BLaER1 (cell line): ENCODE results near the gene PYY.
"Not testable (repeated sequence)": the region's sequence is repeated elsewhere in the genome, so short reads cannot be mapped to it uniquely, and the experiment has no call there.

Experiments used
- H3K27ac ChIP-seq: shearing (Covaris generic); formaldehyde crosslinking; 2 replicates; pipeline ENCODE4 v1.8.1; 2022
- H3K27me3 ChIP-seq: shearing (Covaris generic); formaldehyde crosslinking; 2 replicates; pipeline ENCODE4 v1.8.1; 2022
- H3K36me3 ChIP-seq: shearing (Covaris generic); formaldehyde crosslinking; 2 replicates; pipeline ENCODE4 v1.8.1; 2022
- H3K4me1 ChIP-seq: shearing (Covaris generic); formaldehyde crosslinking; 2 replicates; pipeline ENCODE4 v1.8.1; 2022
- H3K4me2 ChIP-seq: shearing (Covaris generic); formaldehyde crosslinking; 2 replicates; pipeline ENCODE4 v1.8.1; 2022
- H3K4me3 ChIP-seq: shearing (Covaris generic); formaldehyde crosslinking; 2 replicates; pipeline ENCODE4 v1.8.1; 2022
- H3K9ac ChIP-seq: shearing (Covaris generic); formaldehyde crosslinking; 2 replicates; pipeline ENCODE4 v1.8.1; 2022
- H3K9me3 ChIP-seq: shearing (Covaris generic); formaldehyde crosslinking; 2 replicates; pipeline ENCODE4 v1.8.1; 2022
- H4K20me1 ChIP-seq: shearing (Covaris generic); formaldehyde crosslinking; 2 replicates; pipeline ENCODE4 v1.8.1; 2022
- Cebpa-rat ChIP-seq: shearing (Covaris generic); IDR thresholded peaks from 2 replicates; pipeline ENCODE4 v1.8.1; 2022

PYY gene

GRCh38 chr17:43982171-43982570, 28.4 kb upstream of the PYY start:
- H4K20me1 ChIP-seq = no peaks in the 10 kb centered on the region
- no peak overlapping the region for H3K4me2 ChIP-seq
- H3K4me3 ChIP-seq = no peak overlapping the region
- peaks cover 34% of the 10 kb centered on the region for H3K27me3 ChIP-seq
- H3K36me3 ChIP-seq = no peaks in the 10 kb centered on the region
- H3K27ac ChIP-seq = no peak overlapping the region
- H3K9ac ChIP-seq = no peak overlapping the region
- no peaks in the 10 kb centered on the region for H3K9me3 ChIP-seq
- H3K4me1 ChIP-seq = 0 out of 2 replicates have a peak, but pooled peaks cover 8% of the 10 kb centered on the region
- TF ChIP-seq Cebpa-rat = no peak

- H4K20me1 ChIP-seq = no peaks in the 10 kb centered on the region
- H3K9me3 ChIP-seq = no peaks in the 10 kb centered on the region
- 0 out of 2 replicates have a peak, but pooled peaks cover 8% of the 10 kb centered on the region for H3K4me1 ChIP-seq
- H3K4me2 ChIP-seq = no peak overlapping the region
- H3K27me3 ChIP-seq = peaks cover 27% of the 10 kb centered on the region
- H3K9ac ChIP-seq = no peak overlapping the region
- H3K27ac ChIP-seq = no peak overlapping the region
- TF ChIP-seq Cebpa-rat = no peak
- H3K36me3 ChIP-seq = no peaks in the 10 kb centered on the region
- no peak overlapping the region for H3K4me3 ChIP-seq
These were observed 25.9 kb upstream of the PYY start for GRCh38 chr17:43979671-43980070.

GRCh38 chr17:43979011-43979410, 25.3 kb upstream of the PYY start:
- Histone ChIP-seq H3K9me3 (no peaks in the 10 kb centered on the region), H3K4me3 (no peak overlapping the region), H3K27ac (no peak overlapping the region), H4K20me1 (no peaks in the 10 kb centered on the region), H3K4me1 (0 out of 2 replicates have a peak, but pooled peaks cover 8% of the 10 kb centered on the region), H3K36me3 (no peaks in the 10 kb centered on the region), H3K4me2 (no peak overlapping the region), H3K27me3 (peaks cover 20% of the 10 kb centered on the region), H3K9ac (no peak overlapping the region)
- no peak for TF ChIP-seq Cebpa-rat

- TF ChIP-seq Cebpa-rat = no peak
- no peaks in the 10 kb centered on the region for H4K20me1 ChIP-seq
- H3K9me3 ChIP-seq = no peaks in the 10 kb centered on the region
- no peak overlapping the region for H3K4me3 ChIP-seq
- H3K4me2 ChIP-seq = no peak overlapping the region
- H3K27ac ChIP-seq = no peak overlapping the region
- H3K36me3 ChIP-seq = no peaks in the 10 kb centered on the region
- H3K9ac ChIP-seq = no peak overlapping the region
- H3K27me3 ChIP-seq = peaks cover 11% of the 10 kb centered on the region
- H3K4me1 ChIP-seq = no peaks in the 10 kb centered on the region
These were observed 24.3 kb upstream of the PYY start for GRCh38 chr17:43978078-43978477.

GRCh38 chr17:43976963-43977837, 23.5 kb upstream of the PYY start:
- Histone ChIP-seq H3K27me3 (peaks cover 2% of the 10 kb centered on the region; the same call in 1 of the 2 replicates), H3K9ac (no peak overlapping the region), H3K27ac (no peak overlapping the region), H3K36me3 (no peaks in the 10 kb centered on the region), H3K4me1 (no peaks in the 10 kb centered on the region), H3K9me3 (no peaks in the 10 kb centered on the region), H3K4me2 (no peak overlapping the region), H3K4me3 (no peak overlapping the region), H4K20me1 (no peaks in the 10 kb centered on the region)
- no peak for TF ChIP-seq Cebpa-rat

GRCh38 chr17:43975898-43976297, 22.2 kb upstream of the PYY start:
- Histone ChIP-seq H3K27ac (no peak overlapping the region), H3K4me3 (no peak overlapping the region), H3K4me1 (no peaks in the 10 kb centered on the region), H3K9me3 (no peaks in the 10 kb centered on the region), H3K9ac (no peak overlapping the region), H4K20me1 (no peaks in the 10 kb centered on the region), H3K36me3 (no peaks in the 10 kb centered on the region), H3K27me3 (no peaks in the 10 kb centered on the region), H3K4me2 (no peak overlapping the region)
- no peak for TF ChIP-seq Cebpa-rat

- no peak for TF ChIP-seq Cebpa-rat
- Histone ChIP-seq H3K9me3 (no peaks in the 10 kb centered on the region), H3K4me2 (no peak overlapping the region), H3K36me3 (no peaks in the 10 kb centered on the region), H3K4me3 (no peak overlapping the region), H3K27me3 (no peaks in the 10 kb centered on the region), H3K4me1 (no peaks in the 10 kb centered on the region), H4K20me1 (no peaks in the 10 kb centered on the region), H3K27ac (no peak overlapping the region), H3K9ac (no peak overlapping the region)
These were observed 20.9 kb upstream of the PYY start for GRCh38 chr17:43974382-43975266.

GRCh38 chr17:43972444-43973212, 18.9 kb upstream of the PYY start:
- H4K20me1 ChIP-seq, H3K9ac ChIP-seq, H3K27me3 ChIP-seq, H3K4me3 ChIP-seq, H3K36me3 ChIP-seq, H3K4me1 ChIP-seq, H3K27ac ChIP-seq, H3K4me2 ChIP-seq, H3K9me3 ChIP-seq: not testable (repeated sequence)

- H3K4me2 ChIP-seq, H3K36me3 ChIP-seq, H3K4me1 ChIP-seq, H3K9me3 ChIP-seq, H4K20me1 ChIP-seq, H3K27me3 ChIP-seq, H3K9ac ChIP-seq, H3K4me3 ChIP-seq, H3K27ac ChIP-seq: not testable (repeated sequence)
These were observed 17.7 kb upstream of the PYY start for GRCh38 chr17:43971436-43971835.
